Stimulated activated CD4-positive, alpha-beta T cell treated with anti-CD3 and anti-CD28 coated beads, TNF-alpha, amount 100 ng/mL, for 24 hours (primary cell): Measurements from ENCODE around the gene PHLDB2.
A peak's percentile ranks its signal among the peaks of the same experiment; 100 is the strongest.

Experiments used
- DNase-seq, 3 experiments: peaks; one replicate each; pipeline ENCODE4 v3.0.0-alpha.2; 2020; ENCODE audit warnings: low read depth in 3 of 3

Gene PHLDB2

GRCh38 chr3:111850537-111850936, 8.5 kb upstream of the PHLDB2 start:
- no peak for DNase-seq

- DNase-seq, result no peak
Measured at GRCh38 chr3:111851511-111851954, 7.5 kb upstream of the PHLDB2 start.

GRCh38 chr3:111852540-111852939, 6.5 kb upstream of the PHLDB2 start:
- DNase-seq, result no peak

GRCh38 chr3:111853068-111853467, 6.0 kb upstream of the PHLDB2 start:
- no peak for DNase-seq

GRCh38 chr3:111854990-111855389, 4.1 kb upstream of the PHLDB2 start:
- no peak for DNase-seq

GRCh38 chr3:111856501-111856900, 2.6 kb upstream of the PHLDB2 start:
- no peak for DNase-seq

GRCh38 chr3:111857474-111857873, 1.6 kb upstream of the PHLDB2 start:
- DNase-seq, result no peak

GRCh38 chr3:111858642-111859041, 423 bp upstream of the PHLDB2 start:
- no peak for DNase-seq

GRCh38 chr3:111859974-111860859, 1.2 kb downstream of the PHLDB2 start:
- peak in 2 of 3 experiments; percentile 4 to 35 for DNase-seq

- DNase-seq, result no peak
Measured at GRCh38 chr3:111861391-111861790, 2.3 kb downstream of the PHLDB2 start.

GRCh38 chr3:111862415-111862814, 3.4 kb downstream of the PHLDB2 start:
- DNase-seq, result no peak

- no peak for DNase-seq
Measured at GRCh38 chr3:111862974-111863373, 3.9 kb downstream of the PHLDB2 start.

- no peak for DNase-seq
Measured at GRCh38 chr3:111863942-111864694, 5.1 kb downstream of the PHLDB2 start.

- no peak for DNase-seq
Measured at GRCh38 chr3:111864821-111865656, 6.0 kb downstream of the PHLDB2 start.

- no peak for DNase-seq
Measured at GRCh38 chr3:111867889-111868426, 8.9 kb downstream of the PHLDB2 start.

- no peak for DNase-seq
Measured at GRCh38 chr3:111870620-111871019, 11.6 kb downstream of the PHLDB2 start.

GRCh38 chr3:111871809-111872623, 13.0 kb downstream of the PHLDB2 start:
- no peak for DNase-seq

GRCh38 chr3:111872979-111873378, 13.9 kb downstream of the PHLDB2 start:
- no peak for DNase-seq

GRCh38 chr3:111874177-111874820, 15.2 kb downstream of the PHLDB2 start:
- no peak for DNase-seq

- DNase-seq, result no peak
Measured at GRCh38 chr3:111881480-111881879, 22.4 kb downstream of the PHLDB2 start.
